ENCODE measurements around the gene AREG. TPM values are rescaled to one million over a fixed set of nuclear protein-coding genes. Genes with fewer than 3 reads are reported as not detected.

The AREG gene
- total RNA-seq, 1 experiment from 2014 or later: 0.54 TPM

DNA sequence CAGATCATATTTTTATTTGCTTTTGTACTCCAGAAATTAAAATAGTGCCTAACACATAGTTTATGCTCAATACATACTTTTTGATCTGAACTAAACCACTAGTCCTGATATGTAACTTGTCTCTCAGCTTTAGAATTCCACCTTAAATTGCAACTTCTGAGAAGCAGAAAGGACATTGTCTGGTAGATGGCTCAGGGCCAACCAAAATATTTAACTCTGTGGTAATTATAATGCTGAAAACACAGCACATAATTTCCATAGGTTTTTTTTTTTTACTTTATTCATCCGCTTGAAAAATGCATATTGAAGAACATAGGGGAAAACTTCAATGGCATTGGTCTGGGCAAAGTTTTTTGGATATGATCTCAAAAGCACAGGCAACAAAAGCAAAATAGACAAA, 59.3 kb downstream of the AREG start:
- Histone ChIP-seq H3K4me1 (ENCODE audit: control insufficient read depth, insufficient read depth, low read length) (no peaks in the 10 kb centered on the region), H3K27ac (ENCODE audit: low read length) (no peak overlapping the region), H3K36me3 (ENCODE audit: control insufficient read depth, insufficient read depth, low read length) (no peaks in the 10 kb centered on the region), H3K9me3 (ENCODE audit: control insufficient read depth, insufficient read depth, low read depth, low read length) (no peaks in the 10 kb centered on the region), H3K27me3 (ENCODE audit: control insufficient read depth, insufficient read depth, low read length) (no peaks in the 10 kb centered on the region), H3K4me3 (ENCODE audit: low read depth in 2 of 2, low read length in 2 of 2) (no peak overlapping the region)
- DNase-seq (ENCODE audit: low read depth, low spot score): no peak
- POLR2A ChIA-PET: no interaction called here
- no TSS peak for BruUV-seq (replicated peaks)
- TF ChIP-seq TCF7L2 (IDR thresholded peaks at IDR 0.05; ENCODE audit: low read depth, low read length) (no peak), POLR2AphosphoS5 (IDR thresholded peaks at IDR 0.05; ENCODE audit: low read depth, low read length) (no peak), SIN3A (IDR thresholded peaks at IDR 0.05; ENCODE audit: borderline replicate concordance, insufficient read depth, low read depth, low read length) (no peak)
- TF ChIP-seq, protein P1, sequence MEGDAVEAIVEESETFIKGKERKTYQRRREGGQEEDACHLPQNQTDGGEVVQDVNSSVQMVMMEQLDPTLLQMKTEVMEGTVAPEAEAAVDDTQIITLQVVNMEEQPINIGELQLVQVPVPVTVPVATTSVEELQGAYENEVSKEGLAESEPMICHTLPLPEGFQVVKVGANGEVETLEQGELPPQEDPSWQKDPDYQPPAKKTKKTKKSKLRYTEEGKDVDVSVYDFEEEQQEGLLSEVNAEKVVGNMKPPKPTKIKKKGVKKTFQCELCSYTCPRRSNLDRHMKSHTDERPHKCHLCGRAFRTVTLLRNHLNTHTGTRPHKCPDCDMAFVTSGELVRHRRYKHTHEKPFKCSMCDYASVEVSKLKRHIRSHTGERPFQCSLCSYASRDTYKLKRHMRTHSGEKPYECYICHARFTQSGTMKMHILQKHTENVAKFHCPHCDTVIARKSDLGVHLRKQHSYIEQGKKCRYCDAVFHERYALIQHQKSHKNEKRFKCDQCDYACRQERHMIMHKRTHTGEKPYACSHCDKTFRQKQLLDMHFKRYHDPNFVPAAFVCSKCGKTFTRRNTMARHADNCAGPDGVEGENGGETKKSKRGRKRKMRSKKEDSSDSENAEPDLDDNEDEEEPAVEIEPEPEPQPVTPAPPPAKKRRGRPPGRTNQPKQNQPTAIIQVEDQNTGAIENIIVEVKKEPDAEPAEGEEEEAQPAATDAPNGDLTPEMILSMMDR (IDR thresholded peaks at IDR 0.05): no peak
- TF ChIP-seq, protein P2, sequence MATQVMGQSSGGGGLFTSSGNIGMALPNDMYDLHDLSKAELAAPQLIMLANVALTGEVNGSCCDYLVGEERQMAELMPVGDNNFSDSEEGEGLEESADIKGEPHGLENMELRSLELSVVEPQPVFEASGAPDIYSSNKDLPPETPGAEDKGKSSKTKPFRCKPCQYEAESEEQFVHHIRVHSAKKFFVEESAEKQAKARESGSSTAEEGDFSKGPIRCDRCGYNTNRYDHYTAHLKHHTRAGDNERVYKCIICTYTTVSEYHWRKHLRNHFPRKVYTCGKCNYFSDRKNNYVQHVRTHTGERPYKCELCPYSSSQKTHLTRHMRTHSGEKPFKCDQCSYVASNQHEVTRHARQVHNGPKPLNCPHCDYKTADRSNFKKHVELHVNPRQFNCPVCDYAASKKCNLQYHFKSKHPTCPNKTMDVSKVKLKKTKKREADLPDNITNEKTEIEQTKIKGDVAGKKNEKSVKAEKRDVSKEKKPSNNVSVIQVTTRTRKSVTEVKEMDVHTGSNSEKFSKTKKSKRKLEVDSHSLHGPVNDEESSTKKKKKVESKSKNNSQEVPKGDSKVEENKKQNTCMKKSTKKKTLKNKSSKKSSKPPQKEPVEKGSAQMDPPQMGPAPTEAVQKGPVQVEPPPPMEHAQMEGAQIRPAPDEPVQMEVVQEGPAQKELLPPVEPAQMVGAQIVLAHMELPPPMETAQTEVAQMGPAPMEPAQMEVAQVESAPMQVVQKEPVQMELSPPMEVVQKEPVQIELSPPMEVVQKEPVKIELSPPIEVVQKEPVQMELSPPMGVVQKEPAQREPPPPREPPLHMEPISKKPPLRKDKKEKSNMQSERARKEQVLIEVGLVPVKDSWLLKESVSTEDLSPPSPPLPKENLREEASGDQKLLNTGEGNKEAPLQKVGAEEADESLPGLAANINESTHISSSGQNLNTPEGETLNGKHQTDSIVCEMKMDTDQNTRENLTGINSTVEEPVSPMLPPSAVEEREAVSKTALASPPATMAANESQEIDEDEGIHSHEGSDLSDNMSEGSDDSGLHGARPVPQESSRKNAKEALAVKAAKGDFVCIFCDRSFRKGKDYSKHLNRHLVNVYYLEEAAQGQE (IDR thresholded peaks at IDR 0.05; ENCODE audit: insufficient read depth in 1 of 2, low read depth in 2 of 2, low read length in 1 of 2): no peak
- intact Hi-C loops (cut with micrococcal nuclease; ENCODE audit: unreplicated experiment): no loop called here
- CTCF ChIA-PET: no interaction called here
- ATAC-seq: no peak
- in situ Hi-C loops (cut with HindIII; ENCODE audit: low pct_unique_long_range_greater_than_20kb, low sequenced_read_pairs): no loop called here

Other genes with a start within 250 kb of the AREG start
- not detected for gene EPGN, start 136.7 kb upstream of the AREG start, total RNA-seq (2021; ENCODE audit: unreplicated experiment)
- 2.1 TPM for gene EREG, start 80.0 kb upstream of the AREG start, total RNA-seq (2021; ENCODE audit: unreplicated experiment)

All from Panc1 (cell line).